ENCODE results near the gene CD109.

Gene CD109

DNA sequence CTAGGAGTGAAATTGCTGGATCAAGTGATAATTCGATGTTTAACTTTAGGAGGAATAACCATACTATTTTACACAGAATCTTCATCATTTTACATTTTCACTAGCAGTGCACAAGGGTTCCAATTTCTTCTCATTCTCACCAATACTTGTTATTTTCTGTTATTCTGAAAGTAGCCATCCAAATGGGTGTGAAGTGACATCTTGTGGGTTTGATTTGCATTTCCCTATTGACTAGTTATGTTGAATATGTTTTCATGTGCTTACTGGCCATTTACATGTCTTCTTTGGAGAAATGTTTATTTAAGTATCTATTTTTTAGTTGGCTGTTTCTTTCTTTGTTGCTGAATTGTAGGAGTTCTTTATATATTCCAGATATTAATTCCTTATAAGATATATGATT, 164.3 kb downstream of the CD109 start:
- DNase-seq (ENCODE audit: low spot score), result no peak

DNA sequence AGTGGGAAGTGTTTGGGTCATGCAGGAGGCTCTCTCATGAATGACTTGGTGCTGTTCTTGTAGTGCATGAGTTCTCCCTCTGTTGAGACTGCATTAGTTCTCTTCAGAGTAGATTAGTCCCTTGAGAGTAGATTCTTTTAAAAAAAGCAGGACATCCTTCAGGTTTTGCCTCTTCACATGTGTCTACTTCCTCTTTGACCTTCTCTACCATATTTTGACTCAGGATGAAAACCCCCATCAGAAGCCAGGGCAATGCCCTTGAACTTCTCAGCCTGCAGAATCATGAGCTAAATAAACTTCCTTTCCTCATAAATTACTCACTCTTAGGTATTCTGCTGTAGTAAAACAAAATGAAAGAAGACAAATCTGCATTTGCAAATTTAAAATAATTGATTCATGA, 170.3 kb downstream of the CD109 start:
- DNase-seq (ENCODE audit: low spot score), result no peak

DNA sequence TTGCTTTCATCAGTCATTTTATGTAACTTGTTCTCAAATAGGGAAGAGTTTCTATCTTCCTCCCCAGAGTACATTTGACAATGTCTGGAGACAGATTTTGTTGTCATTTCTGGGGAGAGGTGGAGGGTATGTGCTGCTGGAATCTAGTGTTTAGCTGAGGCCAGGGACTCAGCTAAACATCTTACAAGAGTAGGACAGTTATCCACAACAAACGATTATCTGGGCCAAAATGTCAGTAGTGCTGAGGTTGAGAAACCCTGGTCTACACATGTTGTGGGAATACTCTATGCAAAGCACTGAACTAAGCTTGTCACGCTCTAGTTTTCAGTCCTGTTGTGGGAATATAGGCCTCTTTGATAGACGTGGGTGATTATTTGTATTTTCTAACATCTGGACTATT, 171.4 kb downstream of the CD109 start:
- no peak for DNase-seq (ENCODE audit: low spot score)

DNA sequence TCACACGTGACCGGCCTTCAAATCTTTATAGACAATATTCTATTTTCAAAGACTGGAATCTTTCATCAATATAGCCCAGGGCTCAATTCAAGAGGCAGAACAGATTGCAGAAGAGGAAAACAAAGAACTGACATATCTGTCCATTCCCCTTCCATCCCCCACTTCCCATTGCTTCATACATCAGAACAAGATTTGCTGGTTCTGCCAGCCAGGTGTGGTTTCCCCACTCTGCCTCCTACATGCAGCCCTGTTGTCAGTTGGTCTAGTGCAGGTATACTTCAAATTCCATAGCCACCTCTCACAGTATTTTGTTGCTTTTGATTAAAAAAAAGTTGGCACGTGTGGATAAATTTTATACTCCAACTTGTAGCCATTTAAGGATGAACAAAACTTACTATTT, 174.9 kb downstream of the CD109 start:
- DNase-seq (ENCODE audit: low spot score), result no peak

DNA sequence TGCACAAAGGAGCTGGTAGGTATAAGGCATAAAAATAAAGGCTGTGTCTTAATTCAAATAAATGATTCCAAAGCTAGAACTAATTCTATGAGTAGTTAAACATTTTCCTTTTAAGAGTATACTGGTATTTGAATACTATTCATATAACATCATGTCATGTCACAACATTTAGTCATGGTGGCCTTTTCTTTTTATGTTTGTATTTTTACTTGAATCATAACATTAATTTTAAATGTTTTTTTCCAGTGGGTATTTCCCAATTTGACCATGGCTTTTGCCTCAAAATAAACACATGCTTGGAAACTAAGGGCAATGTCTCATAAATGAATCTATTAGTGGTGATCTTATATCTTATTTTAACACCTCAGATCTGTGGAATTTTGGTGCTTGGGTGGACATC, 177.1 kb downstream of the CD109 start:
- no peak for DNase-seq (ENCODE audit: low spot score)
